Measurements from ENCODE around the gene ANKRD1. TPM values are rescaled to one million over a fixed set of nuclear protein-coding genes. Genes with fewer than 3 reads are reported as not detected.
"Not testable (repeated sequence)": the region's sequence is repeated elsewhere in the genome, so short reads cannot be mapped to it uniquely, and the experiment has no call there.

The ANKRD1 gene
- total and polyA plus RNA-seq, 2 of the 8 experiments (the other 6 are each of a cell fraction or from before 2014, with no cell fraction given) = 0.03 TPM; not detected in 1

DNA sequence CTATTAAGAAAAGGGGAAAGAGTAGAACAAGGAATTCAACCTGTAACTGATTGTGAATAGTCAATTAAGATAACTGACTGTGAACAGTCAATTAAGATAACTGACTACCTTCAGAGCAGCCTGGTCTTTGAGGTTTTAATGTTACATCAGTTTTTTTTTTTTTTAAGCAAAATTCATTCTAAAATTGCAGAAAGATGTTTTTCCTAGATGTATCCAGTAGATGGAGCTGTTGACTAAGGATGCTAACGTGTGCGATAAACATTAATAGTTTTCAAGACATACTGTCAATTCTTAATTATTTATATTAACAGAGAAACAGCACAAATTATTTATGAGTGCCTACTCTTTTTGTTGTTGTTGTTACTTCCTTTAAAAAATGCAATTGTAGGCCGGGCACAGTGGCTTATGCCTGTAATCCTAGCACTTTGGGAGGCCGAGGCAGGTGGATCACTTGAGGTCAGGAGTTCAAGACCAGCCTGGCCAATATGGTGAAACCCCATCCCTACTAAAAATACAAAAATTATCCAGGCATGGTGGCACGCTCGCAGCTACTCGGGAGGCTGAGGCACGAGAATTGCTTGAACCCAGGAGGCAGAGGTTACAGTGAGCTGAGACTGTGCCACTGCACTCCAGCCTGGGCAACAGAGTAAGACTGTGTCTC lies 40.7 kb downstream of the ANKRD1 start:
- H3K9me3 ChIP-seq (ENCODE audit: insufficient read depth in 2 of 2, low read depth in 1 of 2, low read length in 1 of 2); H3K4me3 ChIP-seq (ENCODE audit: extremely low read depth in 1 of 4, insufficient read depth in 2 of 4, low read depth in 3 of 4, low read length in 4 of 4); H3K79me2 ChIP-seq (ENCODE audit: control insufficient read depth in 1 of 2, insufficient read depth in 2 of 2, low read length in 2 of 2); H4K91ac ChIP-seq (replicated peaks; ENCODE audit: insufficient read length, low read length); H4K5ac ChIP-seq (ENCODE audit: insufficient read length, low read depth, low read length); H3K23ac ChIP-seq (ENCODE audit: insufficient read length); H2BK120ac ChIP-seq (replicated peaks; ENCODE audit: low read depth, low read length); DNase-seq (ENCODE audit: low read depth in 1 of 2, low spot score in 2 of 2); H4K8ac ChIP-seq (ENCODE audit: extremely low read depth, insufficient read depth, low read length); H3K23me2 ChIP-seq (ENCODE audit: low read depth, low read length); H3K79me1 ChIP-seq (ENCODE audit: low read depth, low read length); H2BK15ac ChIP-seq (ENCODE audit: low read length); H3K56ac ChIP-seq (replicated peaks; ENCODE audit: insufficient read length, low read depth, low read length); H3K9ac ChIP-seq (replicated peaks in 1 of 4; ENCODE audit: extremely low read depth in 1 of 4, low read depth in 3 of 4, low read length in 3 of 4); H4K20me1 ChIP-seq (replicated peaks in 1 of 2; ENCODE audit: control insufficient read depth in 1 of 2, insufficient read depth in 2 of 2, low read length in 2 of 2); H3K4me1 ChIP-seq (replicated peaks in 1 of 4; ENCODE audit: control insufficient read depth in 3 of 4, insufficient read depth in 4 of 4, low read length in 3 of 4); H3K14ac ChIP-seq (ENCODE audit: insufficient read length); H3K27ac ChIP-seq (ENCODE audit: low read depth, low read length); H2AK5ac ChIP-seq (ENCODE audit: low read depth, low read length); H3K18ac ChIP-seq (ENCODE audit: extremely low read depth, low read length); H3K27me3 ChIP-seq (replicated peaks in 1 of 4; ENCODE audit: control insufficient read depth in 3 of 4, extremely low read depth in 1 of 4, insufficient read depth in 3 of 4, low read length in 3 of 4); H3K4ac ChIP-seq (replicated peaks; ENCODE audit: insufficient read length, low read depth, low read length); H2AFZ ChIP-seq (ENCODE audit: low read length); H3K4me2 ChIP-seq (ENCODE audit: insufficient read depth in 1 of 2, low read depth in 2 of 2, low read length in 2 of 2); H2BK5ac ChIP-seq (ENCODE audit: low read depth, low read length); H2BK12ac ChIP-seq (ENCODE audit: low read depth, low read length); H2BK20ac ChIP-seq (ENCODE audit: low read length); FAIRE-seq: not testable (repeated sequence)
- TF ChIP-seq, protein P1, sequence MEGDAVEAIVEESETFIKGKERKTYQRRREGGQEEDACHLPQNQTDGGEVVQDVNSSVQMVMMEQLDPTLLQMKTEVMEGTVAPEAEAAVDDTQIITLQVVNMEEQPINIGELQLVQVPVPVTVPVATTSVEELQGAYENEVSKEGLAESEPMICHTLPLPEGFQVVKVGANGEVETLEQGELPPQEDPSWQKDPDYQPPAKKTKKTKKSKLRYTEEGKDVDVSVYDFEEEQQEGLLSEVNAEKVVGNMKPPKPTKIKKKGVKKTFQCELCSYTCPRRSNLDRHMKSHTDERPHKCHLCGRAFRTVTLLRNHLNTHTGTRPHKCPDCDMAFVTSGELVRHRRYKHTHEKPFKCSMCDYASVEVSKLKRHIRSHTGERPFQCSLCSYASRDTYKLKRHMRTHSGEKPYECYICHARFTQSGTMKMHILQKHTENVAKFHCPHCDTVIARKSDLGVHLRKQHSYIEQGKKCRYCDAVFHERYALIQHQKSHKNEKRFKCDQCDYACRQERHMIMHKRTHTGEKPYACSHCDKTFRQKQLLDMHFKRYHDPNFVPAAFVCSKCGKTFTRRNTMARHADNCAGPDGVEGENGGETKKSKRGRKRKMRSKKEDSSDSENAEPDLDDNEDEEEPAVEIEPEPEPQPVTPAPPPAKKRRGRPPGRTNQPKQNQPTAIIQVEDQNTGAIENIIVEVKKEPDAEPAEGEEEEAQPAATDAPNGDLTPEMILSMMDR (IDR thresholded peaks at IDR 0.05; ENCODE audit: control extremely low read depth in 1 of 3, insufficient read depth in 1 of 3, low read depth in 1 of 3, low read length in 3 of 3) = peak in 1 of 3 experiments; percentile 34; a peak in 2 of 4 replicates
- TF ChIP-seq RAD21 (IDR thresholded peaks at IDR 0.05 in 1 of 2, conservative IDR thresholded peaks at IDR 0.05 in 1 of 2; ENCODE audit: low read depth in 2 of 2, low read length in 2 of 2) = peak in 1 of 2 experiments; percentile 48; a peak in 3 of 4 replicates
- ChIA-PET CTCF (ENCODE audit: partially characterized antibody) (interaction anchor here (0.6 to 4.0 kb wide), 29 partner anchors 9 to 1083 kb away, joined by 3 to 20 read pairs (median 4); no protein-coding TSS in a partner anchor), POLR2A (ENCODE audit: partially characterized antibody) (interaction anchor here (0.7 to 1.0 kb wide), 2 partner anchors 8 to 239 kb away, joined by 3 to 4 read pairs; partner anchors contain the start of gene RPP30)
- H3K36me3 ChIP-seq (ENCODE audit: control insufficient read depth in 2 of 4, insufficient read depth in 4 of 4, low read length in 3 of 4) = peaks cover 2 to 51% (median 21%) of the 10 kb centered on the region in 4 experiments; a peak in 7 of 8 replicates
- WGBS, 2 experiments (ENCODE audit: extremely low coverage in 1 of 2, insufficient coverage in 1 of 2, insufficient read length in 1 of 2, insufficient replicate concordance in 2 of 2, low coverage in 1 of 2, low lambda C conversion rate in 2 of 2, missing lambda C conversion rate in 1 of 2) = 92% methylated on average over 8 of the region's 8 CpGs; no CpG with 5 or more reads in 1 of the 2 experiments
